Sigmoid colon (tissue), 7 donors: Measurements from ENCODE around the gene DNAJC27. TPM values are rescaled to one million over a fixed set of nuclear protein-coding genes. Genes with fewer than 3 reads are reported as not detected.

Source experiments
- DNase-seq: peaks from one replicate; pipeline ENCODE4 v3.0.0-alpha.2; 2019
- H3K27ac ChIP-seq, 4 donors: fragments of 200-600 bp; sonication (generic); one replicate each; pipeline ENCODE4 v1.5.1; 2016 to 2019; ENCODE audit warnings: mild to moderate bottlenecking in 1 of 4
- H3K27me3 ChIP-seq, 3 donors: fragments of 200-600 bp; sonication (generic); one replicate each; pipeline ENCODE4 v1.5.1; 2019; ENCODE audit warnings: mild to moderate bottlenecking in 1 of 3
- H3K36me3 ChIP-seq, 4 donors: fragments of 200-600 bp; sonication (generic); one replicate each; pipeline ENCODE4 v1.5.1; 2016 to 2019
- H3K4me1 ChIP-seq, 4 donors: fragments of 200-600 bp; sonication (generic); one replicate each; pipeline ENCODE4 v1.5.1; 2017 to 2019
- H3K4me3 ChIP-seq, 4 donors: fragments of 200-600 bp; sonication (generic); one replicate each; pipeline ENCODE4 v1.5.1; 2017 to 2019; ENCODE audit warnings: mild to moderate bottlenecking in 2 of 4, moderate library complexity in 1 of 4
- H3K9me3 ChIP-seq, 4 donors: fragments of 200-600 bp in 3 of 4; sonication (generic) in 3 of 4; one replicate each; pipeline versions ENCODE4 v1.5.1 to v1.6.1; 2013 to 2019
- EP300 ChIP-seq, 4 donors: sonication (generic); formaldehyde crosslinking; IDR thresholded peaks; one replicate each; pipeline ENCODE4 v1.6.1; 2017; ENCODE audit warnings: antibody characterized with exemption in 4 of 4
- POLR2A ChIP-seq, 2 donors: fragments of 450-650 bp; IDR thresholded peaks; one replicate each; pipeline ENCODE4 v1.6.1; 2016; ENCODE audit warnings: antibody characterized with exemption in 2 of 2, mild to moderate bottlenecking in 2 of 2, moderate library complexity in 2 of 2
- POLR2AphosphoS5 ChIP-seq, 4 donors: sonication (generic); formaldehyde crosslinking; IDR thresholded peaks; one replicate each; pipeline ENCODE4 v1.6.1; 2017; ENCODE audit warnings: antibody characterized with exemption in 4 of 4
- WGBS, 2 donors: extraction: QIAGEN DNeasy Blood & Tissue Kit; methylation state at CpG; one replicate each; pipeline ENCODE4 v1.1.7; 2013; 5-methylcytosine and 5-hydroxymethylcytosine counted together
- intact Hi-C: fragments of 100-400 bp; cut with DNase I; formaldehyde crosslinking; loops from one replicate; pipeline ENCODE4 v1.15.1; 2023
- polyA plus RNA-seq, 3 donors: library from polyadenylated mRNA; stranded (reverse); fragments of 200-250 nt; gene quantifications; one replicate each; pipeline ENCODE4 v1.2.3, GENCODE V29; 2013
- total RNA-seq, 4 donors: library from RNA; depleted of rRNA; stranded (reverse); fragments of >200 nt; gene quantifications; one replicate each; pipeline ENCODE4 v1.1.0, GENCODE V29; 2016
- TF ChIP-seq, protein P1 (sequence below), 4 experiments: fragments of 450-650 bp in 3 of 4; fragments of 200-600 bp in 1 of 4; IDR thresholded peaks; one replicate each; pipeline ENCODE4 v1.5.1; 2016 to 2019; ENCODE audit warnings: antibody characterized with exemption in 4 of 4, mild to moderate bottlenecking in 3 of 4, moderate library complexity in 2 of 4
- donor health status: healthy with polysubstance abuse.
- donor health status: Bipolar disorder and iron deficiency.
- donor health status: healthy.

The DNAJC27 gene
- total and polyA plus RNA-seq, 7 donors: 0.60 to 12.5 (median 6.3) TPM

DNA sequence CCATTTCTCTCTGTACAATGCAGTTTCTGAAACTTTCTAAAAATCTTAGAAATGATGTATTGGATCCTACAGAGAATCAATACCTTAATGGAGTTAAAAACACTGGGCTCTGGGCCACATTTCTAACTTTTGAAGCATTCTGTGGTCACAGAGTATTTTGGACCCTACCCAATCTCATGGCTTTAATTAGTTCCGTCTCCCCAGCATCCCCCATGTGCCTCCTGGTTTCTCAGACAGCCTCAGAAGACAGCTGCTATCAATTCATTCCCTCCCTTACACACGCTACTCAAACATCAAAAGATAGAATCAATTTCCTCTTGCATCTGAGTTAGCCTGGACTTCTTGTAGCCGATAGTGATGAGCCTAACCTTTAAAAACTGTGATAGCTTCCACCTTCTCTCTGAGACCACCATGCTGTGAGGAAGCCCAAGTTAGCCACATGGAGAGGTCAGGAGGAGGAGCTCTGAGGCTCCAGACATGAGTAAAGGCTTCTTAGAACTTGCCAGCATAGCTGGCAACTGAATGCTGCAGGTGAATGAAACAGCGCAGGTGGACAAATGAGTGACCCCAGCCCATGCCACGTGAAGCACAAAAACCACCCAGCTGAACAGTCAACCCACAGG is 62.1 kb downstream of the DNAJC27 start:
- no peak for DNase-seq
- TF ChIP-seq EP300 (IDR thresholded peaks at IDR 0.05) (no peak), POLR2A (IDR thresholded peaks at IDR 0.05) (no peak), POLR2AphosphoS5 (IDR thresholded peaks at IDR 0.05) (no peak)
- TF ChIP-seq, protein P1, sequence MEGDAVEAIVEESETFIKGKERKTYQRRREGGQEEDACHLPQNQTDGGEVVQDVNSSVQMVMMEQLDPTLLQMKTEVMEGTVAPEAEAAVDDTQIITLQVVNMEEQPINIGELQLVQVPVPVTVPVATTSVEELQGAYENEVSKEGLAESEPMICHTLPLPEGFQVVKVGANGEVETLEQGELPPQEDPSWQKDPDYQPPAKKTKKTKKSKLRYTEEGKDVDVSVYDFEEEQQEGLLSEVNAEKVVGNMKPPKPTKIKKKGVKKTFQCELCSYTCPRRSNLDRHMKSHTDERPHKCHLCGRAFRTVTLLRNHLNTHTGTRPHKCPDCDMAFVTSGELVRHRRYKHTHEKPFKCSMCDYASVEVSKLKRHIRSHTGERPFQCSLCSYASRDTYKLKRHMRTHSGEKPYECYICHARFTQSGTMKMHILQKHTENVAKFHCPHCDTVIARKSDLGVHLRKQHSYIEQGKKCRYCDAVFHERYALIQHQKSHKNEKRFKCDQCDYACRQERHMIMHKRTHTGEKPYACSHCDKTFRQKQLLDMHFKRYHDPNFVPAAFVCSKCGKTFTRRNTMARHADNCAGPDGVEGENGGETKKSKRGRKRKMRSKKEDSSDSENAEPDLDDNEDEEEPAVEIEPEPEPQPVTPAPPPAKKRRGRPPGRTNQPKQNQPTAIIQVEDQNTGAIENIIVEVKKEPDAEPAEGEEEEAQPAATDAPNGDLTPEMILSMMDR (IDR thresholded peaks at IDR 0.05): no peak
- H3K36me3 ChIP-seq: no peaks in the 10 kb centered on the region
- no peaks in the 10 kb centered on the region for H3K9me3 ChIP-seq
- WGBS, 2 donors: 90 to 95% methylated on average over 5 of the region's 5 CpGs
- no peak overlapping the region for H3K4me3 ChIP-seq
- no peaks in the 10 kb centered on the region for H3K4me1 ChIP-seq
- intact Hi-C loops: no loop called here
- no peak overlapping the region for H3K27ac ChIP-seq
- no peaks in the 10 kb centered on the region for H3K27me3 ChIP-seq

DNA sequence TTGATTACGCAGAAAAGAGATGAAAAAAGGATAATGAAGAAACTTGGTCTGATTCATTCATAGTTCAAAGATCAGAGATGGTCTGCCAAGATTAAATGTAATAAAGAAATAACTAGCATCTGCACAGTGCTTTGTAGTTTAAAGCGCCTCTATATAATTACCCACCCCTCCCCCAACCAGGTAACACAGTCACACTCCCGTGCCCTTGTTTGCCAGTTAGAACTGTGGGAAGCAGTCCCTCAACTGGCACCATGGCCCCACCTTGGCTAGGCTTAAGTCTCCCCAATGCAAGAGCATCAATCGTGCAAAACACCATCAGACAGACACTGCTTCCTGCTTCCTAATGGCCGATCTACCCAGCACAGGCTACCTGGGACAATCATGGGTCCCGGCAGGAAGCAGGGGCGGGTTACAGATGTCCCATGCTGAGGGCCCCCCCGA is 63.3 kb downstream of the DNAJC27 start:
- Histone ChIP-seq H3K27ac (no peak overlapping the region), H3K9me3 (no peaks in the 10 kb centered on the region), H3K36me3 (no peaks in the 10 kb centered on the region), H3K4me1 (no peaks in the 10 kb centered on the region), H3K4me3 (no peak overlapping the region), H3K27me3 (no peaks in the 10 kb centered on the region)
- intact Hi-C loops: no loop called here
- TF ChIP-seq EP300 (IDR thresholded peaks at IDR 0.05): no peak
- no peak for TF ChIP-seq POLR2AphosphoS5 (IDR thresholded peaks at IDR 0.05)
- DNase-seq: no peak
- WGBS, 2 donors: 39 to 68% methylated on average over 8 of the region's 8 CpGs

DNA sequence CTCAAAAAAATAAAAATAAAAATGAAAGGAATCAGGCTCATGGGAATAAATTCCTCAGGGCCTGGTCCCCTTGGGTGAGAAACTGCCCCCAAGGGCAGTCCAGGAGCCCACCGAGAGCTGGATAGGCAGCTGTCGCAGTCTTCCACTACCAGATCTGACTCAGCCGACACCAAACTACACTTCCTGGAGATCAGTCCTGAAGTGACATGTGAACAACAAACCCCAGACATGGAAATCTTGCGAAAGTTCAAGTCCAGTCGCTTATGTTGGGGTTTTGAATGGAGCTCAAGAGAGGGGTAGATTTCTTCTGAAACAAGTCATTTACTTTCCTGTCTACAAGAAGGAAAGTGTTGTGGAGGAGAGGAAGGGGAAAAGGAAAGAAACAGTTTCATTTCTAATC is 64.6 kb downstream of the DNAJC27 start:
- no peak for TF ChIP-seq POLR2A (IDR thresholded peaks at IDR 0.05)
- TF ChIP-seq EP300 (IDR thresholded peaks at IDR 0.05): no peak
- TF ChIP-seq POLR2AphosphoS5 (IDR thresholded peaks at IDR 0.05): no peak
- WGBS, 2 donors: 69 to 88% methylated on average over 5 of the region's 5 CpGs
- Histone ChIP-seq H3K9me3 (no peaks in the 10 kb centered on the region), H3K4me1 (no peaks in the 10 kb centered on the region), H3K36me3 (no peaks in the 10 kb centered on the region), H3K4me3 (no peak overlapping the region), H3K27ac (no peak overlapping the region), H3K27me3 (no peaks in the 10 kb centered on the region)
- DNase-seq: no peak
- intact Hi-C loops: no loop called here

DNA sequence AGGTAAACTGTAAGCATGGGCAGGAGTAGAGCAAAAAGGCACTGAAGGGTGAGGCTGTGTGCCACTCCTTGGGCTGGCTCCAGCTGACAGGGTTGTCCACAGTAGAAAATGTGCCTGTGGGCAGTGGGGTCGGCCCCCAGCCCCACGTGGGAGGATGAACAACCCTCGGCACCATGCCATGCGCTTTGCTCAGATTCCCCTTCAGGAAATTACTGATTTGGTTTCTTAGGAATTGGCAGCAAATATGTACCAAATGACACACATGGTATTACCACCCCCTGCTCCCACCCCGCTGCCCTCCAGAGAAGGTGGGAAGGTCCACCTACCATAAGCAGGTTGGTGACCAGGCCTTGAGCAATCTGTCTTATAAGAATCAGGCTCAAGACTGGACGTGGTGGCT is 65.3 kb downstream of the DNAJC27 start:
- H3K27ac ChIP-seq: no peak overlapping the region
- no peaks in the 10 kb centered on the region for H3K36me3 ChIP-seq
- no peak for DNase-seq
- H3K27me3 ChIP-seq: no peaks in the 10 kb centered on the region
- H3K9me3 ChIP-seq: no peaks in the 10 kb centered on the region
- H3K4me3 ChIP-seq: no peak overlapping the region
- intact Hi-C loops: no loop called here
- no peaks in the 10 kb centered on the region for H3K4me1 ChIP-seq
- WGBS, 2 donors: 91 to 96% methylated on average over 6 of the region's 6 CpGs
- no peak for TF ChIP-seq POLR2AphosphoS5 (IDR thresholded peaks at IDR 0.05)
- no peak for TF ChIP-seq POLR2A (IDR thresholded peaks at IDR 0.05)
- no peak for TF ChIP-seq EP300 (IDR thresholded peaks at IDR 0.05)
- TF ChIP-seq, protein P1 (IDR thresholded peaks at IDR 0.05): no peak

- Histone ChIP-seq H3K36me3 (no peaks in the 10 kb centered on the region), H3K27me3 (no peaks in the 10 kb centered on the region), H3K27ac (no peak overlapping the region), H3K9me3 (no peaks in the 10 kb centered on the region), H3K4me3 (no peak overlapping the region), H3K4me1 (no peaks in the 10 kb centered on the region)
- intact Hi-C loops: no loop called here
- TF ChIP-seq, protein P1 (IDR thresholded peaks at IDR 0.05): no peak
- no peak for TF ChIP-seq POLR2AphosphoS5 (IDR thresholded peaks at IDR 0.05)
- TF ChIP-seq POLR2A (IDR thresholded peaks at IDR 0.05): no peak
- TF ChIP-seq EP300 (IDR thresholded peaks at IDR 0.05): no peak
- WGBS, 2 donors: 90 to 95% methylated on average over 23 of the region's 23 CpGs
- no peak for DNase-seq
These were observed 68.3 kb downstream of the DNAJC27 start for GRCh38 chr2:24903161-24904103.
